T-cell (primary cell): ENCODE results near the gene NELFE. TPM values are rescaled to one million over a fixed set of nuclear protein-coding genes. Genes with fewer than 3 reads are reported as not detected.

Source experiments
- ATAC-seq, 4 experiments: fragments of 200-7000 bp in 3 of 4; fragments of 150-1000 bp in 1 of 4; cut with Tn5 transposase; replicated peaks in 1 of 4; 1 replicate in 3 of 4; 2 replicates in 1 of 4; pipeline ENCODE4 v1.10.0; 2021; ENCODE audit warnings: moderate library complexity in 3 of 4, mild to moderate bottlenecking in 2 of 4, moderate number of reproducible peaks in 1 of 4
- CTCF ChIA-PET, 2 donors: fragments of 300-600 bp; sonication (Branson Sonifier 250); formaldehyde crosslinking; loops; one replicate each; lab custom pipeline; 2022; ENCODE audit warnings: antibody characterized with exemption in 2 of 2; lab: Charles Lee
- POLR2A ChIA-PET, 2 donors: fragments of 300-600 bp; sonication (Branson Sonifier 250); formaldehyde crosslinking; loops; one replicate each; lab custom pipeline; 2022; ENCODE audit warnings: antibody characterized with exemption in 2 of 2; lab: Charles Lee
- DNase-seq, 35 experiments: peaks; one replicate each; pipeline versions ENCODE4 v3.0.0 to v3.0.0-alpha.2; 2013 to 2023
- H3K27ac ChIP-seq: one replicate; pipeline ENCODE4 v1.5.1; 2013; ENCODE audit warnings: low read length
- H3K27me3 ChIP-seq, 2 experiments: replicated peaks in 1 of 2; 1 replicate in 1 of 2; 2 replicates in 1 of 2; pipeline versions ENCODE4 v1.6.1 to v1.7.0; 2013; ENCODE audit warnings: low read length in 1 of 2, mixed read lengths in 1 of 2; ENCODE audit not compliant: control insufficient read depth in 2 of 2, insufficient read depth in 2 of 2; ENCODE audit errors: extremely low read depth in 1 of 2
- H3K36me3 ChIP-seq, 2 donors: 1 replicate in 1 of 2; 2 replicates in 1 of 2; pipeline versions ENCODE4 v1.6.1 to v1.7.0; 2013; ENCODE audit warnings: low read length in 1 of 2; ENCODE audit not compliant: control insufficient read depth in 2 of 2, insufficient read depth in 1 of 2; ENCODE audit errors: extremely low read depth in 1 of 2
- H3K4me1 ChIP-seq, 2 experiments: 1 replicate in 1 of 2; 2 replicates in 1 of 2; pipeline versions ENCODE4 v1.6.1 to v1.7.0; 2013; ENCODE audit warnings: low read length in 2 of 2, mixed read lengths in 1 of 2; ENCODE audit not compliant: insufficient read depth in 2 of 2, control insufficient read depth in 1 of 2; ENCODE audit errors: extremely low read depth in 1 of 2
- H3K4me3 ChIP-seq, 2 donors: 1 replicate in 1 of 2; 2 replicates in 1 of 2; pipeline versions ENCODE4 v1.5.1 to v1.7.0; 2013; ENCODE audit warnings: mild to moderate bottlenecking in 2 of 2, low read length in 1 of 2, moderate library complexity in 1 of 2; ENCODE audit not compliant: control insufficient read depth in 1 of 2; ENCODE audit errors: extremely low read depth in 1 of 2
- H3K9me3 ChIP-seq: 2 replicates; pipeline ENCODE4 v1.7.0; 2013
- H3K27ac Mint-ChIP-seq, 2 donors: one replicate each; pipeline ENCODE4 v1.8.0; 2020 to 2021; ENCODE audit warnings: mild to moderate bottlenecking in 2 of 2, mixed read lengths in 2 of 2
- H3K27me3 Mint-ChIP-seq, 2 donors: one replicate each; pipeline ENCODE4 v1.8.0; 2021 to 2022; ENCODE audit warnings: mixed read lengths in 2 of 2
- H3K36me3 Mint-ChIP-seq: one replicate; pipeline ENCODE4 v1.8.0; 2021; ENCODE audit warnings: mixed read lengths
- H3K4me1 Mint-ChIP-seq, 3 donors: one replicate each; pipeline ENCODE4 v1.8.0; 2020 to 2022; ENCODE audit warnings: mixed read lengths in 3 of 3, mild to moderate bottlenecking in 1 of 3
- H3K4me3 Mint-ChIP-seq, 3 donors: one replicate each; pipeline ENCODE4 v1.8.0; 2020 to 2022; ENCODE audit warnings: mild to moderate bottlenecking in 3 of 3, mixed read lengths in 3 of 3, moderate library complexity in 3 of 3
- H3K9me3 Mint-ChIP-seq, 3 donors: one replicate each; pipeline ENCODE4 v1.8.0; 2020 to 2022; ENCODE audit warnings: mixed read lengths in 3 of 3
- WGBS: methylation state at CpG from one replicate; pipeline ENCODE4 v1.1.5; 2013; ENCODE audit warnings: missing lambda C conversion rate; ENCODE audit not compliant: insufficient coverage; 5-methylcytosine and 5-hydroxymethylcytosine counted together
- total RNA-seq, 35 experiments: library from RNA in 6 of 35; stranded (reverse) in 6 of 35; fragments of 120-200 nt in 1 of 35; gene quantifications; one replicate each; pipeline versions ENCODE4 v1.2.1 to v1.2.4 and lab custom pipeline; 2013 to 2026

Gene NELFE
- total RNA-seq, 5 donors from 2014 or later (not counting 1 experiment from before 2014, with no cell fraction given), result 47.5 to 51.0 (median 49.4) TPM

- H3K36me3 Mint-ChIP-seq, result peaks cover 25% of the 10 kb centered on the region
- H3K27ac Mint-ChIP-seq, result peak overlapping the region; percentile 100
- ATAC-seq (no peak), DNase-seq (peak in 1 of 35 experiments; percentile 26)
- H3K27me3 ChIP-seq, result no peaks in the 10 kb centered on the region
- ChIA-PET POLR2A (interaction anchor here in 1 of 2 donors (0.9 to 1.4 kb wide), 3 partner anchors 12 to 318 kb away, joined by 3 to 5 read pairs (median 3); partner anchors contain the start of gene SKIC2), CTCF (interaction anchor here in 1 of 2 donors (1.2 to 1.3 kb wide), 2 partner anchors 12 to 19 kb away, joined by 4 read pairs; partner anchors contain the start of genes NELFE and SKIC2)
- H3K4me3 Mint-ChIP-seq, result peak overlapping the region; percentile 92 to 98 (median 97)
- WGBS, result 90% methylated on average over 17 of the region's 18 CpGs
- H3K9me3 ChIP-seq, result no peaks in the 10 kb centered on the region
- peak overlapping the region; percentile 83 to 95 for H3K4me3 ChIP-seq
- no peaks in the 10 kb centered on the region for H3K9me3 Mint-ChIP-seq
- H3K4me1 Mint-ChIP-seq, result peaks cover 36 to 55% (median 46%) of the 10 kb centered on the region in 3 donors
- no peaks in the 10 kb centered on the region for H3K27me3 Mint-ChIP-seq
- H3K4me1 ChIP-seq, result peaks cover 12 to 26% of the 10 kb centered on the region in 2 experiments
- H3K36me3 ChIP-seq, result peaks cover 31 to 41% of the 10 kb centered on the region in 2 donors
- peak overlapping the region; percentile 99 for H3K27ac ChIP-seq
Observed at GRCh38 chr6:31970604-31971271, 12.0 kb upstream of the NELFE start.

GRCh38 chr6:31969712-31970603, 11.2 kb upstream of the NELFE start:
- ChIA-PET CTCF (interaction anchor here in 1 of 2 donors (0.6 kb wide), 1 partner anchor 1741 kb away, joined by 3 read pairs; the partner anchor contains the start of gene UQCC2), POLR2A (interaction anchor here (0.6 to 1.2 kb wide), 2 partner anchors 11 to 926 kb away, joined by 3 read pairs; partner anchors contain the start of gene SKIC2 (in 1 of the 2))
- Histone ChIP-seq H3K9me3 (no peaks in the 10 kb centered on the region), H3K27ac (peak overlapping the region; percentile 99), H3K36me3 (peaks cover 33 to 49% of the 10 kb centered on the region in 2 donors), H3K4me3 (no peak overlapping the region), H3K27me3 (no peaks in the 10 kb centered on the region), H3K4me1 (peaks cover 12 to 26% of the 10 kb centered on the region in 2 experiments)
- no peak for DNase-seq
- WGBS, result 88% methylated on average over 10 of the region's 17 CpGs
- peaks cover 33% of the 10 kb centered on the region for H3K36me3 Mint-ChIP-seq
- H3K27me3 Mint-ChIP-seq, result no peaks in the 10 kb centered on the region
- H3K4me1 Mint-ChIP-seq, result peaks cover 36 to 55% (median 46%) of the 10 kb centered on the region in 3 donors
- no peaks in the 10 kb centered on the region for H3K9me3 Mint-ChIP-seq
- no peak for ATAC-seq
- peak overlapping the region; percentile 57 to 92 (median 59) for H3K4me3 Mint-ChIP-seq
- H3K27ac Mint-ChIP-seq, result peak overlapping the region; percentile 75 to 84

GRCh38 chr6:31968791-31969711, 10.3 kb upstream of the NELFE start:
- 93% methylated on average over 15 of the region's 23 CpGs for WGBS
- ATAC-seq, result no peak
- Mint-ChIP-seq H3K36me3 (peaks cover 35% of the 10 kb centered on the region), H3K27ac (peak overlapping the region in 1 of 2 donors; percentile 84), H3K4me1 (peaks cover 34 to 52% (median 43%) of the 10 kb centered on the region in 3 donors), H3K27me3 (no peaks in the 10 kb centered on the region), H3K4me3 (peak overlapping the region; percentile 57 to 92 (median 59)), H3K9me3 (no peaks in the 10 kb centered on the region)
- ChIA-PET POLR2A (interaction anchor here (0.6 to 1.2 kb wide), 2 partner anchors 10 to 927 kb away, joined by 3 read pairs; partner anchors contain the start of gene SKIC2 (in 1 of the 2)), CTCF (no interaction called here)
- H3K27ac ChIP-seq, result no peak overlapping the region
- H3K4me1 ChIP-seq, result peaks cover 12 to 26% of the 10 kb centered on the region in 2 experiments
- no peak overlapping the region for H3K4me3 ChIP-seq
- no peaks in the 10 kb centered on the region for H3K9me3 ChIP-seq
- no peak for DNase-seq
- H3K27me3 ChIP-seq, result no peaks in the 10 kb centered on the region
- peaks cover 33 to 58% of the 10 kb centered on the region in 2 donors for H3K36me3 ChIP-seq

GRCh38 chr6:31968326-31968725, 9.6 kb upstream of the NELFE start:
- Histone ChIP-seq H3K27ac (no peak overlapping the region), H3K27me3 (no peaks in the 10 kb centered on the region), H3K4me3 (no peak overlapping the region), H3K36me3 (peaks cover 33 to 65% of the 10 kb centered on the region in 2 donors), H3K9me3 (no peaks in the 10 kb centered on the region), H3K4me1 (peaks cover 11 to 26% of the 10 kb centered on the region in 2 experiments)
- DNase-seq (no peak), ATAC-seq (no peak)
- ChIA-PET POLR2A (no interaction called here), CTCF (no interaction called here)
- H3K9me3 Mint-ChIP-seq, result no peaks in the 10 kb centered on the region
- 96% methylated on average over 9 of the region's 11 CpGs for WGBS
- H3K4me3 Mint-ChIP-seq, result no peak overlapping the region
- peaks cover 40% of the 10 kb centered on the region for H3K36me3 Mint-ChIP-seq
- H3K27me3 Mint-ChIP-seq, result no peaks in the 10 kb centered on the region
- H3K27ac Mint-ChIP-seq, result no peak overlapping the region
- peaks cover 32 to 44% (median 37%) of the 10 kb centered on the region in 3 donors for H3K4me1 Mint-ChIP-seq

- Histone ChIP-seq H3K27ac (no peak overlapping the region), H3K36me3 (peaks cover 33 to 69% of the 10 kb centered on the region in 2 donors), H3K9me3 (no peaks in the 10 kb centered on the region), H3K4me3 (no peak overlapping the region), H3K27me3 (no peaks in the 10 kb centered on the region), H3K4me1 (peaks cover 7 to 22% of the 10 kb centered on the region in 2 experiments)
- H3K27ac Mint-ChIP-seq, result no peak overlapping the region
- DNase-seq (no peak), ATAC-seq (no peak)
- ChIA-PET CTCF (no interaction called here), POLR2A (no interaction called here)
- H3K27me3 Mint-ChIP-seq, result no peaks in the 10 kb centered on the region
- peaks cover 44% of the 10 kb centered on the region for H3K36me3 Mint-ChIP-seq
- peaks cover 28 to 40% (median 33%) of the 10 kb centered on the region in 3 donors for H3K4me1 Mint-ChIP-seq
- WGBS, result 94% methylated on average over 3 of the region's 3 CpGs
- H3K9me3 Mint-ChIP-seq, result no peaks in the 10 kb centered on the region
- no peak overlapping the region for H3K4me3 Mint-ChIP-seq
Observed at GRCh38 chr6:31967926-31968320, 9.2 kb upstream of the NELFE start.
